GM19452 (cell line): ENCODE results near the gene MAST3.
"Not testable (repeated sequence)": the region's sequence is repeated elsewhere in the genome, so short reads cannot be mapped to it uniquely, and the experiment has no call there.

Experiments
- ATAC-seq: cut with Tn5 transposase; IDR thresholded peaks from one replicate; pipeline ENCODE4 v1.9.1; 2021; ENCODE audit not compliant: unreplicated experiment

Gene MAST3

DNA sequence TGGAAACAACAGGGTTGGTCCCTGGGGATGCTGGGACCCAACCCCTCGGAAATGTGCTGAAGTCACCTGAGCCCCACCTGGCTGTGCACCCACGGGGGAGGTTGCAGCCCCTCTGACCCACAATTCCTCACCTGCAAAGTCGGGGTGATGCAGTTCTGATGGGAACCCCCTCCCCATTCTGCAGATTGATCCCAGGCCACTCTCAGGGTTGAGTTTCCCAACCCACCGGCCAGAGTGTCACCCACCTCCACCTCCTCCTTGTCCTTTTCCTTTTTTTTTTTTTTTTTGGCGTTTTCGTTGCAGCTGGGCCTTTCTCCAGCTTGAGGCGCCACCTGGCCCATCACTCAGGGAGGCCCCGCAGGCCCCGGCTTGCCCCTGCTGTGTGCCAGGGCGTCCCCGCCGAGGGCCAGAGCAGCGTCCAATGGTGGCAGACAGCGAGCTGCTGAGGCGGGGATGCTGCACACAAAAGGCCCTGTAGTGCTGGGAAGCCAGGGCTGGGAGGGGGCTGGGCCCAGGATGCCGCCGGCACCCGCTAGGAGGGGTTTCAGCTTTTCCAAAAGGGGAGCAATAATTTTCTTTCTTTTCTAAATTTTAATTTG is 60.0 kb downstream of the MAST3 start:
- ATAC-seq: no peak

DNA sequence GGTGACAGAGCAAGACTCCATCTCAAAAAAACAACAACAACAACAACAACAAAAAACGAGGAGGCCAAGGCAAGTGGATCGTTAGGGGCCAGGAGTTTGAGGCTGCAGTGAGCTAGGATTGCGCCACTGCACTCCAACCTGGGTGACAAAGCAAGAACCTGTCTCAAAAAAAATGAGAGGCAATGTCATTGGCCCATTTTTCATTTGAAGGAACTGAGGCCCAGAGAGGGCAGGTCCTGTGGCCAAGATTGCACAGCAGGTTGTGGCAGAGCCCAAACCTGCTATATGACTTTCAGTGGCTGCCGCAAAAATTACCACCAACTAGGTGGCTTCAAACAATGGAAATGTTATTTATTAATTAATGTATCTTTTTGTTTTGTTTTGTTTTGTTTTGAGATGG is 60.9 kb downstream of the MAST3 start:
- ATAC-seq: no peak

DNA sequence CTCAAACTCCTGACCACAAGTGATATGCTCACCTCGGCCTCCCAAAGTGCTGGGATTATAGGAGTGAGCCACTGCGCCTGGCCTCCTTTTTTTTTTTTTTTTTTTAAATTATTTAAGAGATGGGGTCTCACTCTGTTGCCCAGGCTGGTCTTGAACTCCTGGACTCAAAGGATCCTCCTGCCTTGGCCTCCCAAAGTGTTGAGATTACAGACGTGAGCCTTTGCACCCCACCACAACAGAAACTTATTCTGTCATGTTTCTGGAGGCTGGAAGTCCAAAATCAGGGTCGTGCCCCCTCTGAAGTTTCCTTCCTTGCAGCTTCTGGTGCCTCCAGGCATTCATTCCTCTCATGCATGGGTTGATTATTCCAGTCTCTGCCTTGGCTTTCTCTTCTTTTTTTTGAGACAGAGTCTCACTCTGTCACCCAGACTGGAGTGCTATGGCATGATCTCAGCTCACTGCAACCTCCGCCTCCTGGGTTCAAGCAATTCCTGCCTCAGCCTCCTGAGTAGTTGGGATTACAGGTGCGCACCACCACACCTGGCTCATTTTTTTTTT is 61.6 kb downstream of the MAST3 start:
- not testable (repeated sequence) for ATAC-seq

DNA sequence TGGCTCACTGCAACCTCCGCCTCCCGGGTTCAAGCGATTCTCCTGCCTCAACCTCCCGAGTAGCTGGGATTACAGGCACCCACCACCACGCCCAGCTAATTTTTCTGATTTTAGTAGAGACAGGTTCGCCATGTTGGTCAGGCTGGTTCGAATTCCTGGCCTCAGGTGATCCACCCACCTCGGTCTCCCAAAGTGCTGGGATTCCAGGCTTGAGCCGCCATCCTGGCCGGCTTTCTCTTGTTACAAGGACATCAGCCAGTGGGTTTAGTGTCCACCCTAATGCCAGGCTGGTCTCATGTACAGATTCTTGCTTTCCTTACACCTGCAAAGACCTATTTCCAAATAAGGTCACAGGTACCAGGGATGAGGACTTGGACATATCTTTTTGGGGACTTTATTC is 62.2 kb downstream of the MAST3 start:
- no peak for ATAC-seq

DNA sequence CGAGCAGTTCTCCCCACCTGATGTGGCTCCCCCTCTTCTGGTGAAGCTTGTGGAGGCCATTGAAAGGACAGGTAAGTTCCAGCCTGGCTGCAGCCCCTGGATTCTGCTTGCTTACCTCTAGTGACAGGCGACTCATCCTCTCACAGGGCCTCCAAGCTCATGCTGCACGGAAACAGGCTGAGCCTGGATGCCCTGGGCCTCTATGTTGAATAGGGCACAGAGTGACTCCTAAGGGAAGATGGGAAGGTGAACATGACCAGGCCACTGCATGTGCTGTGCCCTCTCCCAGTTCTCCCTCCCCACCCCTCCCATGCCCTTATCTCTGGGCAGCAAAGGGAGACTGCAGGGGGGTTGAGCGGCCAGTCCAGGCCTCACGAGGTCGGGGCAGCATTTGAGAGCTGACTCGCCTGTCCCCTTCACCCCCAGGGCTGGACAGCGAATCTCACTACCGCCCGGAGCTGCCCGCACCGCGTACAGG is 63.0 kb downstream of the MAST3 start:
- no peak for ATAC-seq

DNA sequence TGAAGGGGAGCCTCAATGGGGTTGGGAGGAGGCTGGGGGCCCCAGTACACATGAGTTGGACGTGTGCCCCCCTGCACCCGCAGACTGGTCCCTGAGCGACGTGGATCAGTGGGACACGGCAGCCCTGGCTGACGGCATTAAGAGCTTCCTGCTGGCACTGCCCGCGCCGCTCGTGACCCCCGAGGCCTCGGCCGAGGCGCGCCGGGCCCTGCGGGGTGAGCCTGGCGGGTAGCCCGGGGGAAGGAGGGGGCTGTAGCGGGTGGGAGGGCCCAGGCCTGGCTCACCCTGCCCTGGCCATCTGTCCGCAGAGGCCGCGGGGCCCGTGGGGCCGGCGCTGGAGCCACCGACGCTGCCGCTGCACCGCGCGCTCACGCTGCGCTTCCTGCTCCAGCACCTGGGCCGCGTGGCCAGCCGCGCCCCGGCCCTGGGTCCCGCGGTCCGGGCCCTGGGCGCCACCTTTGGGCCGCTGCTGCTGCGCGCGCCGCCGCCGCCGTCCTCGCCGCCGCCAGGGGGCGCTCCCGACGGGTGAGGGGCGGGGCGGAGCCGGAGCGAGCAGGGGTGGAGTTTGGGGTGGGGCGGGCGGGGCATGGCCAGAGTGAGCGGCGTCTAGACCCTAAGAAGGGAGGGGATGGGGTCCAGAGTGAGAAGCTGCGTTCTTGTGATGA is 63.5 kb downstream of the MAST3 start:
- peak; percentile 62 for ATAC-seq

DNA sequence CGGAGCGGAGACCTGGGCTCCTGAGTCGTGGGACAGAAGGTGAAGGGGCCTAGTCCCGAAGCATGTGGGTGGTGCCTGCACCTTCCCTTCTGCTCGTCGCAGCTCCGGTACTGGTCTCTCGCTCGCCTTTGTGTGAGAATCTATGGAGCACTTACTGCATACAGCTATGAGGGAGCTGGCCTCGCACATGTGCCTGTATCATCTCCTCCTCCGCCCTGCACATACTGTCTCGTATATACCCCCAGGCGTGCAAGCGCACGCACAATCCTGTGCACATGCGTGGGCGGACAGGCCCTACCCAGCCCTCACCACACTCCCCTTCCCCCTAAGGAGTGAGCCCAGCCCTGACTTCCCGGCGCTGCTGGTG is 64.0 kb downstream of the MAST3 start:
- no peak for ATAC-seq

DNA sequence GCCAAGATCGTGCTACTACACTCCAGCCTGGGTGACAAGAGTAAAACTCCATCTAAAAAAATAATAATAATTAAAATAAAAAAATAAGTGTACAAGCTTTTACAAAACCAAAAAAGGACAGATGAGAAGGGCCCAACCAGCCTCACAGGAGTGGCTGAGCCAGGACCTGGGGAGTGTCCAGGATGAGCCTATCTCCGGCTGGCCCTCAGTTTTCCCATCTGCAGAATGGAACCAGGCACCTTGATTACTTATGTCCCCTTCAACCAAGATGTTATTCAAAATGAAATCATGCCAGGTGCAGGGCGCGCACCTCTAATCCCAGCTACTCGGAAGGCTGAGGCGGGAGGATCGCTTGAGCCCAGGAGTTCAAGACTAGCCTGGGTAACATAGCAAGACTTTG is 66.5 kb downstream of the MAST3 start:
- no peak for ATAC-seq

DNA sequence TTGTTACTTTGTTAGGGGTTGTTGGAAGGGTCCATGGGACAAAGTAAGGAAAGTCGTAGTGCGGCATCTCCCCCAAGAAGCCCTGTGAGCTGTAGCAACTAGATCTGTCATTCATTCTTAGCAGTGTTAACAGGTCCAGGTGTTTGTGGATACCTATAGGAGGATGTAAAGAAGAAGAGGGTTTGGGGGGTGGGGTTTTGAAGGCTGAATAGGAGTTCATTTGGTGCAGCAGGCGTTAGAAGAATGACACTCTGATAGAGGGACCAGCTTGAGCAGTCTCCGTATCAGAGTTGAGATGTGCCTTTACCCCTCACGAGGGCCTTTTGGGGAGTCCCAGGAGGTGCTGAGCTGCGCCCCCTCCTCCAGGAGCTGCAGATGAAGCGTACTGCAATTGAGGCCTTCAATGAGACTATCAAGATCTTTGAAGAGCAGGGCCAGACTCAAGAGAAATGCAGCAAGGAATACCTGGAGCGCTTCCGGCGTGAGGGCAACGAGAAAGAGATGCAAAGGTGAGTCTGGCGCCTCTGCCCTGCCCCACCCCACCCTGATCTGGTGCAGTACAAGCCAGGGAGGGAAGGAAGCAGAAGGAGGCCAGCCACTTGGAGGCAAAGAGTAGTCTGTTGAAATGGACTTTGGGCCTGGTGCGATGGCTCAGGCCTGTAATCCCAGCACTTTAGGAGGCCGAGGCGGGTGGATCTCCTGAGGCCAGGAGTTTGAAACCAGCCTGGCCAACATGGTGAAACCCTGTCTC is 68.4 kb downstream of the MAST3 start:
- ATAC-seq: no peak

DNA sequence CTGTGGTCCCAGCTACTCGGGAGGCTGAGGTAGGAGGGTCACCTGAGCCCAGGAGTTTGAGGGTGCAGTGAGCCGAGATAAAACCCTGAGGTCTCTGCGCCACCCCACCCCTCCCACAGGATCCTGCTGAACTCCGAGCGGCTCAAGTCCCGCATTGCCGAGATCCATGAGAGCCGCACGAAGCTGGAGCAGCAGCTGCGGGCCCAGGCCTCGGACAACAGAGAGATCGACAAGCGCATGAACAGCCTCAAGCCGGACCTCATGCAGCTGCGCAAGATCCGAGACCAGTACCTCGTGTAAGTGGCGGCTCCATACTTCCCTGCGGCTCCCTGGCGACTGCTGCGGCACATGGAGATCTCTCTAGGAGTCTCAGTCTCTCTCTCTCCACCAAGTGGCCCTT is 69.4 kb downstream of the MAST3 start:
- ATAC-seq: no peak

DNA sequence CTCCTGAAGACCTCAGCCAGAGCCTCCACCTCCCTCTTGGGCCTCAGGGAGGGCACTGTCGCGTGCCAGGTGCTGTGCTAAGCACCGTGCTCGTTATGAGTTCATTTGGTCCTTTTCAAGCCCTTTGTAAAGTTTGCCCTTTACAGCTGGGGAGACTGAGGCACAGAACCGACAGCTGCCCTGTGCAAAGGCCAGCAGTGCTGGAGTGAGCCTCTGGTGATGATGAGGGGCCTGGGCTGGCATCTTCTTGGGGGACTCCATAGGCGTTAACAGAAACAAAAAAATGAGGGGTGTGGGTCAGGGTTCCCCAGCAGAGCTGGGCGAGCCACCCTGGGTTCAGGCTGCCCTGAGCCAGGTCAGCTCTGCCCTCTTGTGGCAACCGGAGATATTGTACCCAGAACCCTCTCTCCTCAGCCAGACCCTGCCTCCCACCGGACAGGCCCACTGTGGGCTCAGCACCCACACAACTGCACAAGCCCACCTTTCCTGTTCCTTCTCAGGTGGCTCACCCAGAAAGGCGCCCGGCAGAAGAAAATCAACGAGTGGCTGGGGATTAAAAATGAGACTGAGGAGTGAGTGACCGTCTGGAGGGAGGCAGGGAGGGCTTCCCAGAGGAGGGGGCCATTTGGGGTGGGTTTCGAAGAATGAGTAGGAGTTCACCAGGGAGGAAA is 70.5 kb downstream of the MAST3 start:
- ATAC-seq: no peak

DNA sequence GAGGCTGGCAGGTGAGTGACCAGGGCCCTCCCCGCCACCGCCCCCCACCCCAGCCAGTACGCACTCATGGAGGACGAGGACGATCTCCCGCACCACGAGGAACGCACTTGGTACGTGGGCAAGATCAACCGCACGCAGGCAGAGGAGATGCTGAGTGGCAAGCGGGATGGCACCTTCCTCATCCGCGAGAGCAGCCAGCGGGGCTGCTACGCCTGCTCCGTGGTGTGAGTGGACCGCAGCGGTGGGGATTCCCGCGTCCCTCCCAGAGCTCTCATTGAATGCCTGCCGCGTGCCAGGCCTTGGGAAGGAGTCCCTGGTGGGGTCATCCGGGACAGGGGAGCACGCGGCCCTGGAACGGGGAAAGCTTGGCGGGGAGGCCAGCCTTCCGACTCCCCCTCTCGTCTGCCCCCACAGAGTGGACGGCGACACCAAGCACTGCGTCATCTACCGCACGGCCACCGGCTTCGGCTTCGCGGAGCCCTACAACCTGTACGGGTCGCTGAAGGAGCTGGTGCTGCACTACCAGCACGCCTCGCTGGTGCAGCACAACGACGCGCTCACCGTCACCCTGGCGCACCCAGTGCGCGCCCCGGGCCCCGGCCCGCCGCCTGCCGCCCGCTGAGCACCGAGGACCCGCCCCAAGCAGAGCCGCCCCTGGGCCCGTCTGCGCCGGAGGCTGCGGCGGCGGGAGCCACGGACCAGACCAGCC is 71.2 kb downstream of the MAST3 start:
- ATAC-seq: no peak

DNA sequence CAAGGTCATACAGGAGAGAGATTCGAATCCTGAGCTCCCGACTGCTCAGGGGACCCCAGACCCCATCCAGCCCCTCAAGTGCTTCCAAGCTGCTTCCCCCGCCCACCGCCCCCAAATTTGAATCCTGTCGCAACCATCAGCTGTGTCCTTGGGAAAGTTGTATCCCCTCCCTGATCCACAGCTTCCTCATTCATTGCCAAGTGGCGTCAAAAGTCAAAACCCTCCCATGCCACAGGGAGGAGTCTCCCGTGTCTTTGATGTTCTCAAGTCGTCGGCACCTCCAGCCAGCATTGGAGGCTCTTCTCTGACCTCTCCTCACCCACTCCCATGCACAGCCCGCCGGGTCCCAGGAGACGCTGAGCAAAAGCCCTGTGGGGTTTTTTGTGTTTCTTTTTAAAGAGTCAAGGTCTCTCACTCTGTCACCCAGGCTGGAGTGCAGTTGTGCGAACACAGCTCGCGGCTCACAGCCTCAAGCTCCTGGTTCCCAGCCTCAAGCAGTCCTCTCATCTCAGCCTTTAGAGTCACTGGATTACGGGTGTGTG is 73.2 kb downstream of the MAST3 start:
- ATAC-seq: no peak

DNA sequence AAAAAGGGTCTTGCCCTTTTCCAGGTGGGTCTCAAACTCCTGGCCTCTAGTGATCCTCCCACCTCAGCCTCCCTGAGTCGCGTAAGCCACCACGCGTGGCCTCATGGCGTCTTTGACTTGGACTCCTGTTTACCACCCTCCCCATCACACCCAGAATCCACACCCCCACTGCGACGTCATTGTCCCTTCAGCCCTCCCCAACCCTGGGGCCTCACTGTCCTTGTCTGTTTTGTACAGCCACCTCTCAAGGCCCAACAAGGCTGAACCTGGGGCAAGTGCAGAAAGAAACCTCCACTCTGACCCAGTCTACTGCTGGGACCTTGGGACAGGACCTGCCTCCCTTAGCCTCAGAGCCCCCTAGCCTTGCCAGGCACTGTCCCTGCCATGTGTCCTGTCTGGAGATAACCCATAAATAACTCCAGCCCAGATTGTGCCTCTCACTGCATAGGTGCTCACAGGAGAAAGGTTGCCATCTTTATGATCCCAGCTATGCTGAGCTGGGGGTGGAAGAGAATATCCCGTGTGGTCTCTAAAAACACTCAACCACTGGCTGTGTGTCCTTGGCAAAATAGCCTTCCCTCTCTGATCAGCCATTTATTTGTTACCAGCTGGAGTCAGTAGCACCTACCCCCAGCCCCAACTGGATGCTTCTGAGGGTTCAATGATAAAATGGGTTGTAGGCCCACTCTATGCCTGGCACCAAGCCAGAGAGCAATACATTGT is 74.2 kb downstream of the MAST3 start:
- ATAC-seq: no peak

DNA sequence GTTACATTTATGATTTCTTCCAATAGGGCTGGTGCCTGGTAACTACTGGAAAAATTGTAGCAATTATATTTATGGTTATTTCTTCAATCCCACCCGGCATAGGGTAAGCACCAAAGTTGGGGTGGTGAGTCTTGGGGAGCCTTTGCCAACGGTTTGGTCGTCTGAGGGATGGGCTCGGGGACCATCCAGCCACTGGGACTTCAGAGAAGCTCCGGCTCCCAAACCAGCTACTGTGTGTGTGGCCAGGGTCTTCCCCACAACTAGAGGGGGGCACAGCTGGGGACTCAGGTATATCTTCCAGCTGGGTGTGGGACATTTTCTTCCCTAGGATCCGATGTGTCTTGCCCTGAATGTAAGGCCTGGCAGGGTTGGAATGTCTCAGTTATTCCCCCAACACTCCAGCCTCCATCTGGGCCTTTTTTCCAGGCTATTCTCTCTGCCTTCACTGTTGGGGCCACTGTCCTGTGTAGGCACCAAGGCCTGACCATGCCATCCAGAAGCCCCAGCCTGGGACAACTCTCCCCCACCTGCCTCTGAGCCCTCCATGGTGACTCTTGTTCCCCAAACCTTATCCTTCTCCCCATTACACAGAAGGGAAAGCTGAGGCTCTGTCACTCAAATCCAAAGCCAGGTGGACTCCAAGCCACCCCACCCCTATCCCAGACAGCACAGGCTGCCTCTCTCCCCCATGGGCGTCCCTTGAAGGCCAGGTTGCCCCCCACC is 74.9 kb downstream of the MAST3 start:
- ATAC-seq: no peak

DNA sequence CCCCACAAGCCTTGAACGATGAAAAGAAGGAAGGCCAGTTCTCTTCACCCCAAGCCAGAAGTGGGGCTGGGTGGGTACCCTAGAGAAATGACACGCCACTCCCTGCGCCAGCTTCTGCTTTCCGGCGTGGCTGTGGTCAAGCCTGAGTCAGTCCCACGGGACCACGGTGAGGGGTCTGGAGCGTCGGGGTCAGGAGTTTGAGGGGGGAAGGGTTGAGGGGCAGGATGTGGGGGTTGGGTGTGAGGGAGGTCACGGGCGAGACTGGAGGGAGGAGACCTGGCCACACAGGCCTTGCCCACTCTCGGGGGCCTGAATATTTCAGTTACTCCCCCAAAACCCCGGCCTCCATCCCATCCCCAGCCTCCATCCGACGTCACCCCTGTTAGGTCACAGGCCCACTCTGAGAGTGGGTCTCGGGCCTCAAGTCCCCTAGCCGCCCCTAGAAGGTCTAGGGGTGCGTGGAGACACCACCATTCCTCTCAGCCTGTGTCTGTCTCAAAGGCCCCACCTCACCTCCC is 75.5 kb downstream of the MAST3 start:
- ATAC-seq: peak; percentile 5

DNA sequence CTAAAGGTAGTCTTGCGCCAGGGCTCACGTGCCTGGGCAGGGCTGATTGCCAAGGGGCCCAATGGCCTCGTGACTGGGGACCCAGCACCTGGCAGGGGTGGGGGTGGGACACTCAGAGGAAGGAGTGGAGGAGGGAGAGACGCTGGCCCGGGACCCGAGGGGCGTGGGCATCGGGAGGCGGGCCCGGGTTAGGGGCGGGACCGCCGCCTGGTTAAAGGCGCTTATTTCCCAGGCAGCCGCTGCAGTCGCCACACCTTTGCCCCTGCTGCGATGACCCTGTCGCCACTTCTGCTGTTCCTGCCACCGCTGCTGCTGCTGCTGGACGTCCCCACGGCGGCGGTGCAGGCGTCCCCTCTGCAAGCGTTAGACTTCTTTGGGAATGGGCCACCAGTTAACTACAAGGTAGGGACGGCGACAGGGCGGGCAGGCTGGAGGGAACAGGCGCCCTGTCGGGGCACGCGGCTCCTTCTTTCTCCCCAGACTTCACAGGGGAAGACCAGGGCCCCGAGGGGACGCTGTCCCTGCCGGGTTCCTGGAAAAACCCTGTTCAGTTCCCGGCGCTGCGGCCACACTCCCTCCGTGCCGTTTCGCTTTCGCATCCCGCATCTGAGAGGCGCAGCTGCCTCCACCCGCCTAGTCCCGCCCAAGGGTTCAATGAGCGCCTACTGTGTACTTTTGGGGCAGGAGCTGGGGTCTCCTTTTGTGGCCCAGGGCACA is 76.2 kb downstream of the MAST3 start, which contains the start of gene IFI30:
IFI30 (plus strand) TSS at position 242 of the 717 bp plus-strand sequence; CDS start at position 271, 29 bp downstream.
- peak; percentile 44 for ATAC-seq

DNA sequence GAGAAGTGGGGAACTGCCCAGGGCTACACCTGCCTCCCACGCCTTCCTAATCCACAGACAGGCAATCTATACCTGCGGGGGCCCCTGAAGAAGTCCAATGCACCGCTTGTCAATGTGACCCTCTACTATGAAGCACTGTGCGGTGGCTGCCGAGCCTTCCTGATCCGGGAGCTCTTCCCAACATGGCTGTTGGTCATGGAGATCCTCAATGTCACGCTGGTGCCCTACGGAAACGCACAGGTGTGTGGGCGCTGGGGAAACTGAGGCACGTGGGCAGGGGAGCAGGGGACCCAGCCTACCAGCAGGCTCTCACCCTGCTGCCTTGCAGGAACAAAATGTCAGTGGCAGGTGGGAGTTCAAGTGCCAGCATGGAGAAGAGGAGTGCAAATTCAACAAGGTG is 77.4 kb downstream of the MAST3 start:
- no peak for ATAC-seq
